Putamen (tissue), 1 donor: ENCODE measurements around the gene RPL18A.

ENCODE experiments used
- DNase-seq: peaks from one replicate; pipeline ENCODE4 v3.0.0-alpha.2; 2016; ENCODE audit warnings: low spot score

The RPL18A gene

DNA sequence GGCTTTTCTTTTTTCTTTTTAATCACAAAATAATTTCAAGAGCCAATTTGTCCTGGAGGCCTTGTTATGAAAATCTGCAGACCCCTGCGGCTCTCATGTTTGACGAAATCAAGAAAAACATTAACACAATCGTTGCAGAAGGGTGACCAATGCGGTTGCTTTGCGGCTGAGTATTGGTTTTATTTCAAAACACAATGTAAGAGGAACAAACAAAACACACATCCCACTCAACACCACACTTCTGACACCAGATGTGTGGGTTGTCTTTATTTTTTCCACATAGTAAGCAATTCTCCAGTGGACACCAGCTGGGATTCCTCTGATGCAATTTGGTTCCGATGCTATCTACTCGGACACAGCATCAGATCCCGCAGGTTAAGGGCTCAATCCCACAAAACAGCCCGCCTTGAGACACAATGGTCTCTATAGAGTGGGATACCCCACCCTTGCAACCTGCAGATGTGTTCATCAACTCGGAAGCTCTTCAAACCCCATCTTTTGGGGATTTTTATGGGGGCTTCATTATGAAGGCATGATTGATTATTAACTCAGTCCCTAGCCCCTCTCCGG lies 51.2 kb downstream of the RPL18A start:
- DNase-seq: no peak
